Suprapubic skin (tissue), 4 donors: ENCODE measurements around the gene CCDC87.

Experiments used
- CTCF ChIP-seq, 2 donors: fragments of 200-600 bp in 1 of 2; fragments of 450-650 bp in 1 of 2; sonication (generic) in 1 of 2; IDR thresholded peaks; one replicate each; pipeline ENCODE4 v1.5.1; 2016 to 2019; ENCODE audit warnings: antibody characterized with exemption in 2 of 2, mild to moderate bottlenecking in 1 of 2, moderate library complexity in 1 of 2
- EP300 ChIP-seq: sonication (generic); formaldehyde crosslinking; IDR thresholded peaks from one replicate; pipeline ENCODE4 v1.6.1; 2017; ENCODE audit warnings: antibody characterized with exemption
- POLR2A ChIP-seq, 2 donors: fragments of 450-650 bp; IDR thresholded peaks; one replicate each; pipeline ENCODE4 v1.6.1; 2017; ENCODE audit warnings: antibody characterized with exemption in 2 of 2, mild to moderate bottlenecking in 2 of 2, moderate library complexity in 2 of 2
- POLR2AphosphoS5 ChIP-seq, 3 donors: sonication (generic); formaldehyde crosslinking; IDR thresholded peaks; one replicate each; pipeline ENCODE4 v1.6.1; 2017; ENCODE audit warnings: antibody characterized with exemption in 3 of 3

- TF ChIP-seq CTCF (IDR thresholded peaks at IDR 0.05) (no peak), EP300 (no peak), POLR2A (IDR thresholded peaks at IDR 0.05) (peak; percentile 68 to 89), POLR2AphosphoS5 (IDR thresholded peaks at IDR 0.05) (peak; percentile 67 to 95 (median 91))
Measured at GRCh38 chr11:66638177-66639065, 45.6 kb upstream of the CCDC87 start, which contains the start of gene RBM4.
